HEK293 (cell line): ENCODE data around the gene MAVS.

ENCODE experiments used
- ZNF114 ChIP-seq: fragments of 450-650 bp; formaldehyde crosslinking; IDR thresholded peaks from 2 replicates; pipeline ENCODE4 v1.5.0; 2017; ENCODE audit warnings: missing biosample characterization, missing genetic modification characterization
- ZNF169 ChIP-seq: fragments of 450-650 bp; formaldehyde crosslinking; IDR thresholded peaks from 2 replicates; pipeline ENCODE4 v1.5.1; 2016; ENCODE audit warnings: missing biosample characterization, missing genetic modification characterization

- no peak for TF ChIP-seq ZNF114 (tag by site-specific recombination)
- no peak for TF ChIP-seq ZNF169 (tag by site-specific recombination)
Measured at GRCh38 chr20:3898639-3899038, 52.0 kb downstream of the MAVS start.
